ENCODE results near the gene CEP112.

- TF ChIP-seq CTCF (IDR thresholded peaks at IDR 0.05; ENCODE audit: low read length): no peak
- no peak for TF ChIP-seq EZH2phosphoT487 (IDR thresholded peaks at IDR 0.05; ENCODE audit: low read length)
Measured at GRCh38 chr17:65665966-65666365, 526.0 kb downstream of the CEP112 start.

Data from MM.1S (cell line).